Measurements from ENCODE around the gene MLEC. TPM values are rescaled to one million over a fixed set of nuclear protein-coding genes. Genes with fewer than 3 reads are reported as not detected.

MLEC gene, protein sequence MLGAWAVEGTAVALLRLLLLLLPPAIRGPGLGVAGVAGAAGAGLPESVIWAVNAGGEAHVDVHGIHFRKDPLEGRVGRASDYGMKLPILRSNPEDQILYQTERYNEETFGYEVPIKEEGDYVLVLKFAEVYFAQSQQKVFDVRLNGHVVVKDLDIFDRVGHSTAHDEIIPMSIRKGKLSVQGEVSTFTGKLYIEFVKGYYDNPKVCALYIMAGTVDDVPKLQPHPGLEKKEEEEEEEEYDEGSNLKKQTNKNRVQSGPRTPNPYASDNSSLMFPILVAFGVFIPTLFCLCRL
- total RNA-seq (ENCODE audit: unreplicated experiment), result 50.8 TPM
- long read RNA-seq, full-length matches to known transcripts, result 12 of 14 reads
- long read RNA-seq, partial matches to known transcripts, result 0 of 14 reads
- long read RNA-seq, other reads (novel, unspliced or antisense), result 2 of 14 reads

DNA sequence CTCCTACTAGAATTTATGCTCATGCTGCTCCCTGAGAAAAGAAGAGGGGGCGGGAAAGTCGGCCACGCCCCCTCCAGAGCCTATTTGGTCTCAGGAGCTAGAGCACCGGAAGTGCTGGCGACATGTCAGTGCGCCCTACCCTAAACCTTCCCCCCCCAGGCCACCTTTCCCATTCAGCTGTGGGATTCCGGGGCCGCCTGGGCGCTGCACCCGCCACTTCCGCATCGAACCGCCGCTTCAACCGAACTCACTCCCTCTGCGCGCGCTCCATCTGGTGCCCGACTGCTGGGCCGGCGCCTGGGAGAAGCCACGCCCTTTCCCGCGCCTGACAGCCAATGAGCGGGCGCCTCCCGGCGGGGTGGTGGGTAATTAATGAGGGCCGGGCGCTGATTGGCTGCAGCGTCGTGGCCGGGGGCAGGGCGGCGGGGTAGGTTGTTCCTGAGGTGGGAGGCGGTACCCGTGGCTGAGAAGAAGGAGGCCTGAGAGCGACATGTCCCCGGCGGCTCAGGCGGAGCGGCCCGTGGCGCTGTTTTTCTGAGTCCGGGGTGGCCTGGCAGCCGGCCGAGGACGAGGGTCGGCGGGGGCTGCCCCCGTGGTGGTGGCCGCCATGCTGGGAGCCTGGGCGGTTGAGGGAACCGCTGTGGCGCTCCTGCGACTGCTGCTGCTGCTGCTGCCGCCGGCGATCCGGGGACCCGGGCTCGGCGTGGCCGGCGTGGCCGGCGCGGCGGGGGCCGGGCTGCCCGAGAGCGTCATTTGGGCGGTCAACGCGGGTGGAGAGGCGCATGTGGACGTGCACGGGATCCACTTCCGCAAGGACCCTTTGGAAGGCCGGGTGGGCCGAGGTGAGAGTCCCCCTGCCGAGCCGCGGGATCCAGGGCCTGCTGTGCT is at the start of gene MLEC:
Gene MLEC, plus strand, starts transcription at position 460 of the 888 bp plus-strand sequence. Its CDS starts 148 bp downstream, at position 608.
- peak within 1 kb of the TSS; percentile 70 for H3K27ac Mint-ChIP-seq (ENCODE audit: unreplicated experiment)
- H3K27me3 Mint-ChIP-seq (ENCODE audit: unreplicated experiment), result no peaks in the 10 kb centered on the region
- peaks cover 4% of the 10 kb centered on the region for H3K9me3 Mint-ChIP-seq (ENCODE audit: unreplicated experiment)
- peak; percentile 99 for DNase-seq
- TF ChIP-seq, protein P1, sequence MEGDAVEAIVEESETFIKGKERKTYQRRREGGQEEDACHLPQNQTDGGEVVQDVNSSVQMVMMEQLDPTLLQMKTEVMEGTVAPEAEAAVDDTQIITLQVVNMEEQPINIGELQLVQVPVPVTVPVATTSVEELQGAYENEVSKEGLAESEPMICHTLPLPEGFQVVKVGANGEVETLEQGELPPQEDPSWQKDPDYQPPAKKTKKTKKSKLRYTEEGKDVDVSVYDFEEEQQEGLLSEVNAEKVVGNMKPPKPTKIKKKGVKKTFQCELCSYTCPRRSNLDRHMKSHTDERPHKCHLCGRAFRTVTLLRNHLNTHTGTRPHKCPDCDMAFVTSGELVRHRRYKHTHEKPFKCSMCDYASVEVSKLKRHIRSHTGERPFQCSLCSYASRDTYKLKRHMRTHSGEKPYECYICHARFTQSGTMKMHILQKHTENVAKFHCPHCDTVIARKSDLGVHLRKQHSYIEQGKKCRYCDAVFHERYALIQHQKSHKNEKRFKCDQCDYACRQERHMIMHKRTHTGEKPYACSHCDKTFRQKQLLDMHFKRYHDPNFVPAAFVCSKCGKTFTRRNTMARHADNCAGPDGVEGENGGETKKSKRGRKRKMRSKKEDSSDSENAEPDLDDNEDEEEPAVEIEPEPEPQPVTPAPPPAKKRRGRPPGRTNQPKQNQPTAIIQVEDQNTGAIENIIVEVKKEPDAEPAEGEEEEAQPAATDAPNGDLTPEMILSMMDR (IDR thresholded peaks at IDR 0.05; ENCODE audit: partially characterized antibody, unreplicated experiment), result no peak
- peak within 1 kb of the TSS; percentile 93 for H3K4me3 Mint-ChIP-seq (ENCODE audit: unreplicated experiment)
- peaks cover 23% of the 10 kb centered on the region for H3K4me1 Mint-ChIP-seq (ENCODE audit: low read depth, unreplicated experiment)
- no peaks in the 10 kb centered on the region for H3K36me3 Mint-ChIP-seq (ENCODE audit: unreplicated experiment)

DNA sequence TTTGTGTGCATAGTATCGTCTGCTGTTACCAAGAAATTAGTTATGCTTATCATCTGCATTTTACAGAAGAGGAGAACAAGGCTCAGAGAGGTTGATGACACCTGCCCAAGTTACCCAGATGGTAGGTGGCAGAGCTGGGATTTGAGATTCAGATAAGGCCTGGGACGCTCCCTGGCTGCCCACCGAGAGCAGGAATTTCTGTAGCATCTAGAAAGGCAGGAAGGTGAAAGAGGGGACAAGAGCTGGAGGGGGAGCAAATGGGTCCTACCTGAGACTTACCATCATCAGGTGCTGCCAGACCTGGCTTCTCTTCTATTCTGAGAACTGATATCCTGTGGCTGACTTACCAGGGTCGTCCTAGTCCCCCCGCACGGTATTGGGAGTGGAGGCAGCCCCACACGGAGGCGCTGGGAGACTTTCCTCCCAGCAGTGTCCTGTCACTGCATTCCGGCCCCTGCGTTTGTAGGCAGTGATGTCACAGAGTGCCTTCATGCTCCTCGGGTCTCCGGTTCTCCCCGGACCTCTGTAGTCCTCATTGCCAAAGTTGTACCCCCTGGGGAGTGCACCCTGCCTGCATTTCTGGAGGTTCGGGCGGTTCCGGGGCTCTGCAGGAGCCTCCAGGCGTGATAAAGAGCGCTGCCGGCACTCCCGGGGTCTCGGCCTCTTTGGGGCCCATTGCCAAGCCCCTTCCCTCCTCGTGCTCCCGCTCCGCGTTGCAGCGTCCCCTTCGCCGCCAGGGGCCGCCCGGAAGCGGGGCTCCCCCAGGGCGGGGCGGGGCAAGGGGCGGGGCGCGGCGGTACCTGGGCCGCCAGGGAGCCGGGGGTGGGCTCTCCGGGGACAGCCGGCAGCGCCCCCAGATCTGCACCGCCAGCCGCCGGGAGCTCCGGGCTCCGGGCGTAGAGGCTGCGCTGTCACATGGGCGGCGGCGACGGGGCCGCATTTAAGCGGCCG is 46.9 kb upstream of the MLEC start, which contains the start of gene CABP1:
Gene CABP1, plus strand, starts transcription at position 856 of the 951 bp plus-strand sequence. Its CDS starts 60 bp downstream, at position 916.
- DNase-seq, result peak; percentile 72
- TF ChIP-seq, protein P1 (IDR thresholded peaks at IDR 0.05; ENCODE audit: partially characterized antibody, unreplicated experiment), result peak; percentile 40
- Mint-ChIP-seq H3K36me3 (ENCODE audit: unreplicated experiment) (no peaks in the 10 kb centered on the region), H3K4me3 (ENCODE audit: unreplicated experiment) (peak within 1 kb of the TSS; percentile 82), H3K9me3 (ENCODE audit: unreplicated experiment) (peaks cover 2% of the 10 kb centered on the region), H3K27me3 (ENCODE audit: unreplicated experiment) (peaks cover 18% of the 10 kb centered on the region), H3K27ac (ENCODE audit: unreplicated experiment) (no peak within 1 kb of the TSS), H3K4me1 (ENCODE audit: low read depth, unreplicated experiment) (peaks cover 10% of the 10 kb centered on the region)

DNA sequence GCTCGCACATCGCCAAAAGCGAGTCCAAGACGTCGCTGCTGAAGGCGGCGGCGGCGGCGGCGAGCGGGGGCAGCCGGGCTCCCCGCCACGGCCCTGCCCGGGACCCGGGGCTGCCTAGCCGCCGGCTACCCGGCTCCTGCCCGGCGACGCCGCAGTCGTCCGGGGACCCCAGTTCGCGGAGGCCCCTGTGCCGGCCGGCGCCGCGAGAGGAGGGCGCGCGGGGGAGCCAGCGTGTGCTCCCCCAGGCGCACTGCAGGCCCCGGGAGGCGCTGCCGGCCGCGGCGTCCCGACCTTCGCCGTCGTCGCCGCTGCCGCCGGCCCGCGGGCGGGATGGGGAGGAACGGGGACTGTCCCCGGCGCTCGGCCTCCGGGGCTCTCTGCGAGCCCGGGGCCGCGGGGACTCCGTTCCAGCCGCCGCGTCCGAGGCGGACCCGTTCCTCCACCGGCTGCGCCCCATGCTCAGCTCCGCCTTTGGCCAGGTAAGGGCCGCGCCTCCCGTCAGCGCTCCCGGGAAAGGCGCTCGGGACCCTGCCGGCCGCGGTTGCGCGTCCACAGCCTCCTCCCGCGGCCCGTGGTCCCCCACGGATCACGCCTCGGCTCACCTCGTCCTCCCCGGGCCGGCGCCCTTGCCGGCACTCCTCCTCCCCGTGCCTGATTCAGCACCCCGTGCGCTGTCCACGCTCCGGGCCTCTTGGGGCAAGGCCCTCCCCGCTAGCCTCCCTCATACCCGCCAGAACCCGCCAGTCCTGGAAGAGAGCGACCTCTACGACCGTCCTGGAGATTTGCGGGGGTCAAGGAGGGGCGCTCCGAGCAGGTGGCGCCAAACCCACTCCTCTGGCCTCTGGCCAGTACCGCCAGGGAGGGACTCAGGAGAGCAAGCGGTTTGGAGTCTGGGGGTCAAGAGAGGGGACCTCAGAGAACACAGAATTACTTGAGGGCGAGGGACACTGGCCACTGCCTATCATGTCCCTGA is 45.8 kb upstream of the MLEC start:
- TF ChIP-seq, protein P1 (IDR thresholded peaks at IDR 0.05; ENCODE audit: partially characterized antibody, unreplicated experiment), result no peak
- Mint-ChIP-seq H3K36me3 (ENCODE audit: unreplicated experiment) (no peaks in the 10 kb centered on the region), H3K4me3 (ENCODE audit: unreplicated experiment) (peak overlapping the region; percentile 82), H3K27ac (ENCODE audit: unreplicated experiment) (no peak overlapping the region), H3K9me3 (ENCODE audit: unreplicated experiment) (peaks cover 2% of the 10 kb centered on the region), H3K4me1 (ENCODE audit: low read depth, unreplicated experiment) (peaks cover 10% of the 10 kb centered on the region), H3K27me3 (ENCODE audit: unreplicated experiment) (peaks cover 18% of the 10 kb centered on the region)
- DNase-seq, result peak; percentile 24

DNA sequence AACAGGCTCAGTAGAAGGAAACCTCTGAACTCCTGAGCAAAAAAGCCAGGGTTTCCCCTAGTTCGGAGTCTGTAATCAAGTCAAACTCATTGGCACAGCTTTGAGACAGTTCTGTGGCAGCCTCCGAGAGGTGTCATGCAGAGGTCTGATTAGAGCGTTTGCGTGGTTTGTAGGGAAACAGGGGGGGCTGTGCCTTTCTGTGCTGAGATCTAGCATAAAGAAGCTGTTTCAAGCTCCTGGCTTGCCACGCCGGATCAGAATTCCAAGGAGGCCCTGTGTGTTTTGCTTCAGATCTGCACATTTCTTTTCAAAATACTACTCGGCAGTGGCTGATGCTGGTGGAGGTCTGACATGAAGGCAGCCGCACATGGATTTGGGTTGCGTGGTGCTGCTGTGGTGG is 44.8 kb upstream of the MLEC start:
- Mint-ChIP-seq H3K4me1 (ENCODE audit: low read depth, unreplicated experiment) (peaks cover 15% of the 10 kb centered on the region), H3K27me3 (ENCODE audit: unreplicated experiment) (peaks cover 21% of the 10 kb centered on the region)

More for the DNA sequence above, 44.8 kb upstream of the MLEC start:
- TF ChIP-seq, protein P1 (IDR thresholded peaks at IDR 0.05; ENCODE audit: partially characterized antibody, unreplicated experiment), result no peak
- Mint-ChIP-seq H3K27ac (ENCODE audit: unreplicated experiment) (no peak overlapping the region), H3K9me3 (ENCODE audit: unreplicated experiment) (peaks cover 2% of the 10 kb centered on the region), H3K4me3 (ENCODE audit: unreplicated experiment) (peak overlapping the region; percentile 30), H3K36me3 (ENCODE audit: unreplicated experiment) (no peaks in the 10 kb centered on the region)
- no peak for DNase-seq

Data from glutamatergic neuron (in vitro differentiated cells).